HL-60 (cell line): ENCODE results near the gene SHROOM4.

Source experiments
- DNase-seq, 2 experiments: peaks; one replicate each; pipeline ENCODE4 v3.0.0-alpha.2; 2010 to 2020; ENCODE audit warnings: low read depth in 1 of 2, low spot score in 1 of 2
- H3K27ac ChIP-seq: fragments of 250-450 bp; sonication (Bioruptor Pico); replicated peaks from 2 replicates; pipeline ENCODE4 v1.5.1; 2020; ENCODE audit warnings: mild to moderate bottlenecking, moderate library complexity
- H3K27me3 ChIP-seq: fragments of 250-450 bp; sonication (Bioruptor Pico); 2 replicates; pipeline ENCODE4 v1.5.1; 2021; ENCODE audit warnings: mild to moderate bottlenecking, moderate library complexity; ENCODE audit not compliant: insufficient read depth, poor library complexity, severe bottlenecking
- H3K4me3 ChIP-seq: replicated peaks from 2 replicates; pipeline ENCODE4 v1.5.1; 2011; ENCODE audit warnings: mild to moderate bottlenecking, control low read depth, low read length; ENCODE audit not compliant: insufficient read depth
- CTCF ChIP-seq: IDR thresholded peaks from one replicate; pipeline ENCODE4 v1.5.1; 2011; ENCODE audit warnings: low read length, control low read depth, inconsistent platforms; ENCODE audit not compliant: insufficient read depth
- GABPA ChIP-seq: IDR thresholded peaks from 2 replicates; pipeline ENCODE4 v1.6.1; 2012; ENCODE audit warnings: low read depth
- POLR2AphosphoS5 ChIP-seq: IDR thresholded peaks from 2 replicates; pipeline ENCODE4 v1.6.1; 2012; ENCODE audit warnings: low read depth
- REST ChIP-seq: IDR thresholded peaks from 2 replicates; pipeline ENCODE4 v1.6.1; 2012; ENCODE audit warnings: low read depth; ENCODE audit not compliant: insufficient replicate concordance
- SPI1 ChIP-seq: IDR thresholded peaks from 2 replicates; pipeline ENCODE4 v1.6.1; 2012; ENCODE audit warnings: low read depth, mild to moderate bottlenecking, borderline replicate concordance

Gene SHROOM4

GRCh38 chrX:50858548-50858947 is 44.6 kb upstream of the SHROOM4 start:
- no peak for DNase-seq
- Histone ChIP-seq H3K27ac (no peak overlapping the region), H3K4me3 (no peak overlapping the region), H3K27me3 (no peaks in the 10 kb centered on the region)
- no peak for TF ChIP-seq GABPA
- TF ChIP-seq SPI1, result no peak
- TF ChIP-seq POLR2AphosphoS5, result no peak
- TF ChIP-seq REST, result no peak

- no peak overlapping the region for H3K4me3 ChIP-seq
- no peaks in the 10 kb centered on the region for H3K27me3 ChIP-seq
- TF ChIP-seq POLR2AphosphoS5 (no peak), SPI1 (no peak), CTCF (no peak), GABPA (no peak), REST (no peak)
- H3K27ac ChIP-seq, result no peak overlapping the region
- DNase-seq, result no peak
Observed at GRCh38 chrX:50853399-50853798, 39.4 kb upstream of the SHROOM4 start.

GRCh38 chrX:50852524-50852923 is 38.5 kb upstream of the SHROOM4 start:
- Histone ChIP-seq H3K4me3 (no peak overlapping the region), H3K27me3 (no peaks in the 10 kb centered on the region), H3K27ac (no peak overlapping the region)
- TF ChIP-seq CTCF, result no peak
- no peak for TF ChIP-seq GABPA
- no peak for TF ChIP-seq REST
- TF ChIP-seq SPI1, result no peak
- no peak for TF ChIP-seq POLR2AphosphoS5
- DNase-seq, result no peak

GRCh38 chrX:50842221-50842620 is 28.2 kb upstream of the SHROOM4 start:
- DNase-seq, result no peak
- no peak for TF ChIP-seq REST
- no peak for TF ChIP-seq GABPA
- Histone ChIP-seq H3K27me3 (no peaks in the 10 kb centered on the region), H3K27ac (no peak overlapping the region), H3K4me3 (no peak overlapping the region)
